WTC11 (cell line): ENCODE data around the gene AGER.

ENCODE experiments used
- CREB1 ChIP-seq: sonication (generic); formaldehyde crosslinking; IDR thresholded peaks from 2 replicates; pipeline ENCODE4 v1.8.0; 2023; ENCODE audit warnings: mild to moderate bottlenecking, missing genetic modification reagents
- JUN ChIP-seq: sonication (generic); formaldehyde crosslinking; IDR thresholded peaks from 2 replicates; pipeline ENCODE4 v1.8.0; 2023; ENCODE audit warnings: mild to moderate bottlenecking, missing genetic modification reagents
- TF ChIP-seq, protein P1 (sequence below): fragments of 200-600 bp; IDR thresholded peaks from 2 replicates; pipeline ENCODE4 v1.8.0; 2022; ENCODE audit warnings: antibody characterized with exemption
- TF ChIP-seq, protein P2 (sequence below): sonication (generic); formaldehyde crosslinking; IDR thresholded peaks from 2 replicates; pipeline ENCODE4 v1.8.1; 2023; ENCODE audit warnings: mild to moderate bottlenecking, moderate library complexity, missing genetic modification reagents
- TF ChIP-seq, protein P3 (sequence below): sonication (generic); formaldehyde crosslinking; IDR thresholded peaks from 2 replicates; pipeline ENCODE4 v1.8.1; 2022; ENCODE audit warnings: mild to moderate bottlenecking, moderate library complexity, missing genetic modification reagents
- TF ChIP-seq, protein P4 (sequence below): sonication (generic); formaldehyde crosslinking; IDR thresholded peaks from 2 replicates; pipeline ENCODE4 v1.8.0; 2022; ENCODE audit warnings: mild to moderate bottlenecking, missing genetic modification reagents
- TF ChIP-seq, protein P5 (sequence below): sonication (generic); formaldehyde crosslinking; IDR thresholded peaks from 2 replicates; pipeline ENCODE4 v1.8.0; 2022; ENCODE audit warnings: mild to moderate bottlenecking, missing genetic modification reagents

DNA sequence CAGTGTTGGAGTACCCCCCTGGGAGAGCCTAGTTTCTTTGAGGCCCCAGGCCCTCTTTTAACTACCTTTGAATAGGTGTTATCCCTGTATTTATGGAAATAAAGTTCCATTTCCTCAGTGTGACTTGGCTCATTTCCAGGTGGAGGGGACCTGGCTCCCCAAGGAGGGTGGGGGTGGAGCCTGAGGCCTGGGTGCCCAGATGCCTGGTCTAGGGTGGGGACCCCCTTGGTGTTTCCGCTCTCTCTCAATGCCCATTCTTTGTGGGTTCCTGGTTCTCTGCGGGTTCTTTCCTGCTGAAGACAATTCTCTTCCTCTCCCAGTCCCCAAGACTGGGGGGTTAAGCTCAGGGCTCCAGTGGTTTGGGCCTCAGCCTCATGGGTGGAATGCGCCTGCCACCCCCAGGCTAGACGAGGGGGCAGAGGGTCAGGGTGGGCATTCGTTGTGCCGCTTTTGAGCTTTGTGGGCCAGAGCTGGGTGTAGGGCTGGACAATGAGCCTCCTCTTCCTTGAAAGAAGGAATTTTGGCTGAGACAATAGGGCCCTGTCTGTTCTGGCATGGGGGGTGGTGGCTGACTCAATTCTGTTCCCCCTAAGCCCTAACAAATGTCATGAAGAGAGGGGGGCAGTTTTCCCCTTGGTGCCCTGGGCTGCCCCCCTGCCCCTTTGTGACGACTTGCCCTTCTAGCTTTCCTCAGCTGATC lies 20.3 kb downstream of the AGER start:
- TF ChIP-seq, protein P1, sequence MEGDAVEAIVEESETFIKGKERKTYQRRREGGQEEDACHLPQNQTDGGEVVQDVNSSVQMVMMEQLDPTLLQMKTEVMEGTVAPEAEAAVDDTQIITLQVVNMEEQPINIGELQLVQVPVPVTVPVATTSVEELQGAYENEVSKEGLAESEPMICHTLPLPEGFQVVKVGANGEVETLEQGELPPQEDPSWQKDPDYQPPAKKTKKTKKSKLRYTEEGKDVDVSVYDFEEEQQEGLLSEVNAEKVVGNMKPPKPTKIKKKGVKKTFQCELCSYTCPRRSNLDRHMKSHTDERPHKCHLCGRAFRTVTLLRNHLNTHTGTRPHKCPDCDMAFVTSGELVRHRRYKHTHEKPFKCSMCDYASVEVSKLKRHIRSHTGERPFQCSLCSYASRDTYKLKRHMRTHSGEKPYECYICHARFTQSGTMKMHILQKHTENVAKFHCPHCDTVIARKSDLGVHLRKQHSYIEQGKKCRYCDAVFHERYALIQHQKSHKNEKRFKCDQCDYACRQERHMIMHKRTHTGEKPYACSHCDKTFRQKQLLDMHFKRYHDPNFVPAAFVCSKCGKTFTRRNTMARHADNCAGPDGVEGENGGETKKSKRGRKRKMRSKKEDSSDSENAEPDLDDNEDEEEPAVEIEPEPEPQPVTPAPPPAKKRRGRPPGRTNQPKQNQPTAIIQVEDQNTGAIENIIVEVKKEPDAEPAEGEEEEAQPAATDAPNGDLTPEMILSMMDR: no peak
- TF ChIP-seq, protein P2, sequence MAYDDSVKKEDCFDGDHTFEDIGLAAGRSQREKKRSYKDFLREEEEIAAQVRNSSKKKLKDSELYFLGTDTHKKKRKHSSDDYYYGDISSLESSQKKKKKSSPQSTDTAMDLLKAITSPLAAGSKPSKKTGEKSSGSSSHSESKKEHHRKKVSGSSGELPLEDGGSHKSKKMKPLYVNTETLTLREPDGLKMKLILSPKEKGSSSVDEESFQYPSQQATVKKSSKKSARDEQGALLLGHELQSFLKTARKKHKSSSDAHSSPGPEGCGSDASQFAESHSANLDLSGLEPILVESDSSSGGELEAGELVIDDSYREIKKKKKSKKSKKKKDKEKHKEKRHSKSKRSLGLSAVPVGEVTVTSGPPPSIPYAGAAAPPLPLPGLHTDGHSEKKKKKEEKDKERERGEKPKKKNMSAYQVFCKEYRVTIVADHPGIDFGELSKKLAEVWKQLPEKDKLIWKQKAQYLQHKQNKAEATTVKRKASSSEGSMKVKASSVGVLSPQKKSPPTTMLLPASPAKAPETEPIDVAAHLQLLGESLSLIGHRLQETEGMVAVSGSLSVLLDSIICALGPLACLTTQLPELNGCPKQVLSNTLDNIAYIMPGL: no peak
- TF ChIP-seq, protein P3, sequence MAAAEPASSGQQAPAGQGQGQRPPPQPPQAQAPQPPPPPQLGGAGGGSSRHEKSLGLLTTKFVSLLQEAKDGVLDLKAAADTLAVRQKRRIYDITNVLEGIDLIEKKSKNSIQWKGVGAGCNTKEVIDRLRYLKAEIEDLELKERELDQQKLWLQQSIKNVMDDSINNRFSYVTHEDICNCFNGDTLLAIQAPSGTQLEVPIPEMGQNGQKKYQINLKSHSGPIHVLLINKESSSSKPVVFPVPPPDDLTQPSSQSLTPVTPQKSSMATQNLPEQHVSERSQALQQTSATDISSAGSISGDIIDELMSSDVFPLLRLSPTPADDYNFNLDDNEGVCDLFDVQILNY: no peak
- TF ChIP-seq, protein P4, sequence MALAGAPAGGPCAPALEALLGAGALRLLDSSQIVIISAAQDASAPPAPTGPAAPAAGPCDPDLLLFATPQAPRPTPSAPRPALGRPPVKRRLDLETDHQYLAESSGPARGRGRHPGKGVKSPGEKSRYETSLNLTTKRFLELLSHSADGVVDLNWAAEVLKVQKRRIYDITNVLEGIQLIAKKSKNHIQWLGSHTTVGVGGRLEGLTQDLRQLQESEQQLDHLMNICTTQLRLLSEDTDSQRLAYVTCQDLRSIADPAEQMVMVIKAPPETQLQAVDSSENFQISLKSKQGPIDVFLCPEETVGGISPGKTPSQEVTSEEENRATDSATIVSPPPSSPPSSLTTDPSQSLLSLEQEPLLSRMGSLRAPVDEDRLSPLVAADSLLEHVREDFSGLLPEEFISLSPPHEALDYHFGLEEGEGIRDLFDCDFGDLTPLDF (CRISPR knock-in tag): no peak
- no peak for TF ChIP-seq CREB1 (CRISPR knock-in tag)
- TF ChIP-seq JUN (CRISPR knock-in tag): no peak
- TF ChIP-seq, protein P5, sequence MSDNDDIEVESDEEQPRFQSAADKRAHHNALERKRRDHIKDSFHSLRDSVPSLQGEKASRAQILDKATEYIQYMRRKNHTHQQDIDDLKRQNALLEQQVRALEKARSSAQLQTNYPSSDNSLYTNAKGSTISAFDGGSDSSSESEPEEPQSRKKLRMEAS (CRISPR knock-in tag): no peak
